IMR-90 (cell line): Measurements from ENCODE around the gene USP14. TPM values are rescaled to one million over a fixed set of nuclear protein-coding genes. Genes with fewer than 3 reads are reported as not detected.

Experiments
- ATAC-seq: fragments of 200-7000 bp; cut with Tn5 transposase; 2 replicates; pipeline ENCODE4 v1.9.1; 2020; ENCODE audit warnings: low read depth, mild to moderate bottlenecking, moderate library complexity
- BruUV-seq: library from RNA; stranded (reverse); fragments of 400-500 nt; replicated peaks from 2 replicates; lab custom pipeline; 2021; lab: Mats Ljungman, UMichigan
- CTCF ChIA-PET: fragments of 300-600 bp; formaldehyde crosslinking; extraction: SDS; loops from one replicate; lab custom pipeline; 2021; ENCODE audit warnings: antibody characterized with exemption; lab: Yijun Ruan, JAX
- POLR2A ChIA-PET: fragments of 300-600 bp; sonication (Branson Sonifier 250); formaldehyde crosslinking; loops from one replicate; lab custom pipeline; 2022; ENCODE audit warnings: antibody characterized with exemption; ENCODE audit not compliant: unreplicated experiment; lab: Charles Lee
- DNase-seq: peaks from one replicate; pipeline ENCODE4 v3.0.0; 2013
- H2AFZ ChIP-seq: replicated peaks from 2 replicates; pipeline ENCODE3; 2013; ENCODE audit warnings: low read length, mild to moderate bottlenecking; ENCODE audit not compliant: poor library complexity
- H2AK5ac ChIP-seq: 2 replicates; pipeline ENCODE4 v1.6.1; 2013; ENCODE audit warnings: low read depth, low read length, inconsistent platforms
- H2AK9ac ChIP-seq: replicated peaks from 2 replicates; pipeline ENCODE3; 2013; ENCODE audit warnings: mild to moderate bottlenecking, low read depth, low read length, moderate library complexity; ENCODE audit not compliant: poor library complexity
- H2BK120ac ChIP-seq: 2 replicates; pipeline ENCODE4 v1.6.1; 2013; ENCODE audit warnings: low read depth, low read length, inconsistent platforms
- H2BK15ac ChIP-seq: 3 replicates; pipeline ENCODE4 v1.6.1; 2013; ENCODE audit warnings: low read depth, low read length, inconsistent platforms
- H2BK20ac ChIP-seq: 2 replicates; pipeline ENCODE4 v1.6.1; 2013; ENCODE audit warnings: low read depth, mild to moderate bottlenecking, inconsistent platforms, low read length, moderate library complexity
- H2BK5ac ChIP-seq: 2 replicates; pipeline ENCODE4 v1.6.1; 2013; ENCODE audit warnings: mild to moderate bottlenecking, low read depth, low read length, inconsistent platforms; ENCODE audit not compliant: poor library complexity, severe bottlenecking
- H3K14ac ChIP-seq: replicated peaks from 2 replicates; pipeline ENCODE4 v1.6.1; 2013; ENCODE audit warnings: low read depth, low read length, inconsistent platforms
- H3K18ac ChIP-seq: 2 replicates; pipeline ENCODE4 v1.6.1; 2013; ENCODE audit warnings: low read depth, low read length, control low read depth
- H3K23ac ChIP-seq: 2 replicates; pipeline ENCODE4 v1.6.1; 2013; ENCODE audit warnings: low read depth, low read length, inconsistent platforms
- H3K27ac ChIP-seq: 2 replicates; pipeline ENCODE4 v1.5.1; 2013; ENCODE audit warnings: mild to moderate bottlenecking, control low read depth, low read length; ENCODE audit not compliant: insufficient read depth
- H3K27me3 ChIP-seq: 2 replicates; pipeline ENCODE4 v1.6.1; 2013; ENCODE audit warnings: low read length; ENCODE audit not compliant: control insufficient read depth, insufficient read depth
- H3K36me3 ChIP-seq: 2 replicates; pipeline ENCODE4 v1.6.1; 2013; ENCODE audit warnings: low read length, mixed read lengths; ENCODE audit not compliant: control insufficient read depth, insufficient read depth
- H3K4ac ChIP-seq: 2 replicates; pipeline ENCODE4 v1.6.1; 2013; ENCODE audit warnings: low read depth, low read length, inconsistent platforms
- H3K4me1 ChIP-seq: 2 replicates; pipeline ENCODE4 v1.6.1; 2013; ENCODE audit warnings: low read length, mixed read lengths; ENCODE audit not compliant: control insufficient read depth, insufficient read depth
- H3K4me2 ChIP-seq: 2 replicates; pipeline ENCODE4 v1.6.1; 2013; ENCODE audit warnings: low read depth, mild to moderate bottlenecking, control low read depth, low read length, moderate library complexity
- H3K4me3 ChIP-seq: 2 replicates; pipeline ENCODE4 v1.5.1; 2013; ENCODE audit warnings: low read depth, mild to moderate bottlenecking, control low read depth, low read length, moderate library complexity; ENCODE audit not compliant: insufficient read depth
- H3K56ac ChIP-seq: 2 replicates; pipeline ENCODE4 v1.6.1; 2013; ENCODE audit warnings: low read length, inconsistent platforms; ENCODE audit not compliant: insufficient read depth; ENCODE audit errors: extremely low read depth
- H3K79me1 ChIP-seq, 2 experiments: 2 replicates each; pipeline ENCODE4 v1.6.1; 2013; ENCODE audit warnings: low read length in 2 of 2, inconsistent platforms in 1 of 2, low read depth in 1 of 2
- H3K9ac ChIP-seq: 2 replicates; pipeline ENCODE4 v1.6.1; 2013; ENCODE audit warnings: low read depth, low read length, control low read depth
- H3K9me1 ChIP-seq: 2 replicates; pipeline ENCODE4 v1.6.1; 2013; ENCODE audit warnings: low read length, inconsistent platforms; ENCODE audit not compliant: insufficient read depth
- H3K9me3 ChIP-seq: 2 replicates; pipeline ENCODE4 v1.6.1; 2013; ENCODE audit warnings: low read length; ENCODE audit not compliant: control insufficient read depth, insufficient read depth
- H4K20me1 ChIP-seq: 2 replicates; pipeline ENCODE4 v1.6.1; 2013; ENCODE audit warnings: low read length, inconsistent platforms; ENCODE audit not compliant: insufficient read depth
- H4K5ac ChIP-seq: 2 replicates; pipeline ENCODE4 v1.6.1; 2013; ENCODE audit warnings: mild to moderate bottlenecking, low read depth, low read length, control low read depth
- H4K8ac ChIP-seq, 2 experiments: 2 replicates each; pipeline ENCODE4 v1.6.1; 2013; ENCODE audit warnings: low read depth in 2 of 2, low read length in 2 of 2, control low read depth in 1 of 2, inconsistent platforms in 1 of 2
- H4K91ac ChIP-seq: 2 replicates; pipeline ENCODE4 v1.6.1; 2013; ENCODE audit warnings: low read depth, low read length, inconsistent platforms; ENCODE audit not compliant: insufficient read depth
- CEBPB ChIP-seq: IDR thresholded peaks from 2 replicates; pipeline ENCODE4 v1.6.1; 2012; ENCODE audit warnings: low read depth, low read length, improper control_type of control experiment
- CHD1 ChIP-seq: IDR thresholded peaks from 2 replicates; pipeline ENCODE4 v1.6.1; 2012; ENCODE audit warnings: low read depth, low read length, improper control_type of control experiment
- FOS ChIP-seq: fragments of 150-350 bp; IDR thresholded peaks from 2 replicates; pipeline ENCODE4 v1.6.1; 2016; ENCODE audit warnings: low read depth, low read length
- MAZ ChIP-seq: IDR thresholded peaks from 2 replicates; pipeline ENCODE4 v1.6.1; 2012; ENCODE audit warnings: low read depth, mild to moderate bottlenecking, low read length, improper control_type of control experiment, moderate library complexity, borderline replicate concordance
- MXI1 ChIP-seq: IDR thresholded peaks from 2 replicates; pipeline ENCODE4 v1.6.1; 2012; ENCODE audit warnings: low read depth, mild to moderate bottlenecking, low read length, moderate library complexity, borderline replicate concordance
- POLR2A ChIP-seq: IDR thresholded peaks from 2 replicates; pipeline ENCODE4 v1.6.1; 2012; ENCODE audit warnings: mild to moderate bottlenecking, low read depth, low read length
- RCOR1 ChIP-seq: IDR thresholded peaks from 2 replicates; pipeline ENCODE4 v1.6.1; 2012; ENCODE audit warnings: mild to moderate bottlenecking, low read length, improper control_type of control experiment; ENCODE audit not compliant: insufficient replicate concordance
- RFX5 ChIP-seq: IDR thresholded peaks from 2 replicates; pipeline ENCODE4 v1.8.0; 2012; ENCODE audit warnings: low read depth, mild to moderate bottlenecking, low read length, moderate library complexity
- WGBS, 2 experiments: methylation state at CpG; one replicate each; pipeline versions ENCODE4 v1.1.5 to v1.1.7; 2013; ENCODE audit warnings: missing lambda C conversion rate in 2 of 2; ENCODE audit not compliant: insufficient read length in 1 of 2; ENCODE audit errors: extremely low coverage in 2 of 2; 5-methylcytosine and 5-hydroxymethylcytosine counted together
- dilution Hi-C: fragments of 300-500 bp; cut with HindIII; formaldehyde crosslinking; loops from one replicate; pipeline ENCODE4 v1.14.3; 2018; ENCODE audit warnings: low sequenced_read_pairs; ENCODE audit not compliant: unreplicated experiment
- in situ Hi-C: fragments of 300-500 bp; cut with MboI; formaldehyde crosslinking; loops from 3 replicates; pipeline ENCODE4 v1.14.3; 2019; ENCODE audit warnings: low sequenced_read_pairs, inconsistent platforms, mixed read lengths
- intact Hi-C: fragments of 100-400 bp; cut with micrococcal nuclease; formaldehyde crosslinking; loops from 2 replicates; pipeline ENCODE4 v1.10.0; 2022
- polyA plus RNA-seq, 3 experiments: library from polyadenylated mRNA; depleted of rRNA; stranded (reverse); fragments of >200 nt; gene quantifications; 2 replicates each; pipeline ENCODE4 v1.2.3, GENCODE V29; 2012; ENCODE audit warnings: low replicate concordance in 1 of 3
- total RNA-seq: library from RNA; depleted of rRNA; stranded (reverse); fragments of >200 nt; gene quantifications from 2 replicates; pipeline ENCODE4 v1.2.3, GENCODE V29; 2012
- TF ChIP-seq, protein P1 (sequence below): fragments of 150-350 bp; IDR thresholded peaks from 2 replicates; pipeline ENCODE4 v1.6.1; 2017; ENCODE audit warnings: mild to moderate bottlenecking, antibody characterized with exemption, low read length, low read depth

The USP14 gene
- total and polyA plus RNA-seq, 2 of the 4 experiments (the other 2 are of a cell fraction), result 11.5 to 32.4 TPM

DNA sequence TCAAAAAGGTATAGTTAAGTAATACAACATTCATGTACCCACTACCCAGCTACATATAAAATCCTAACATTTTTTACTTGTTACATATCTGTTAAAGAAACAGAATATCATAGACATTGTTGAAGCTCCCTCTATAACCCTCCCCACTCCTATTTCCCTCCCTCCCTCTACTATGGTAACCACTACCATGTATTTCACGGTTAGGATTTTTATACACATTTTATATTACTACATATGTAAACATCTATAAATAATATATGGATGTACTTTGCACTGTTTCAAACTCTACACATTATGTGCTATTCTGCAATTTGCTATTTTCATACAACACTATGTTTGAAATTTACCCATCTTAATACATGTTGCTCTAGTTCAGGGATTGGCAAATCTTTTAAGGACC, 73.2 kb downstream of the USP14 start:
- Histone ChIP-seq H2AK9ac (no peak overlapping the region), H4K5ac (no peak overlapping the region), H4K8ac (no peak overlapping the region), H3K4ac (no peak overlapping the region), H3K18ac (no peak overlapping the region), H2BK15ac (no peak overlapping the region), H3K23ac (no peak overlapping the region), H3K27ac (no peak overlapping the region), H3K27me3 (no peaks in the 10 kb centered on the region), H3K9me3 (no peaks in the 10 kb centered on the region), H3K9ac (no peak overlapping the region), H3K56ac (no peak overlapping the region), H3K36me3 (no peaks in the 10 kb centered on the region; the same call in 1 of the 2 replicates), H3K4me3 (no peak overlapping the region), H4K20me1 (no peaks in the 10 kb centered on the region), H2BK120ac (no peak overlapping the region), H3K4me2 (no peak overlapping the region), H2BK20ac (no peak overlapping the region), H2AFZ (no peak overlapping the region), H4K91ac (no peak overlapping the region), H3K4me1 (no peaks in the 10 kb centered on the region), H2AK5ac (no peak overlapping the region), H3K79me1 (peaks cover 0 to 5% of the 10 kb centered on the region in 2 experiments; a peak in 1 of 4 replicates), H3K9me1 (no peaks in the 10 kb centered on the region), H2BK5ac (no peak overlapping the region), H3K14ac (no peak overlapping the region)
- WGBS, 2 experiments, result no CpG with 5 or more reads among the region's 1 CpG
- ATAC-seq (no peak), DNase-seq (no peak)
- intact Hi-C loops (no loop called here), in situ Hi-C loops (no loop called here), dilution Hi-C loops (no loop called here)
- CTCF ChIA-PET, result no interaction called here
- no TSS peak for BruUV-seq
- no peak for TF ChIP-seq CEBPB
- TF ChIP-seq RFX5, result no peak
- no peak for TF ChIP-seq RCOR1
- TF ChIP-seq MXI1, result no peak
- TF ChIP-seq, protein P1, sequence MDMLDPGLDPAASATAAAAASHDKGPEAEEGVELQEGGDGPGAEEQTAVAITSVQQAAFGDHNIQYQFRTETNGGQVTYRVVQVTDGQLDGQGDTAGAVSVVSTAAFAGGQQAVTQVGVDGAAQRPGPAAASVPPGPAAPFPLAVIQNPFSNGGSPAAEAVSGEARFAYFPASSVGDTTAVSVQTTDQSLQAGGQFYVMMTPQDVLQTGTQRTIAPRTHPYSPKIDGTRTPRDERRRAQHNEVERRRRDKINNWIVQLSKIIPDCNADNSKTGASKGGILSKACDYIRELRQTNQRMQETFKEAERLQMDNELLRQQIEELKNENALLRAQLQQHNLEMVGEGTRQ, result no peak
- TF ChIP-seq CHD1, result no peak
- no peak for TF ChIP-seq MAZ
- TF ChIP-seq POLR2A, result no peak
- TF ChIP-seq FOS, result no peak
- POLR2A ChIA-PET, result no interaction called here
